ENCODE results near the gene PRKAB1. TPM values are rescaled to one million over a fixed set of nuclear protein-coding genes. Genes with fewer than 3 reads are reported as not detected.

PRKAB1 gene
- total RNA-seq, 1 donor from 2014 or later = 41.2 TPM

DNA sequence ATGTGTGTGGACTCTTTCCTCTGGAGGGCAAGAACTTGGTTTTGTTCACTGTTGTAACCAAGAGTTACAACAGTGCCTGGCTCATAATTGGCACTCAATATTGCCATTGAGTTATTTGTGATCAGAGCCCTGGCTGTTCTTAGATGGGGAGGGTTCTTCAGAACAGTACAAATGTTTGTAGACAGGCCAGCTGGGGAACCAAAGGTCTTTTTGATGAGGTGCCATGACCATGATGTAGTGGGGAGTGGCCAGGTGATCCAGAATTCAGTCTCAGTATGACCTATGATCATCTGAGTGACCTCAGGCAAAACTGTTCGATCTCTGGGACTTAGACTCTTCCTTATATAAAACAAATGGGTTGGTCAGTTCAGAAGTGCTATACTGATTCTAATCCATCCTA, 3.3 kb upstream of the PRKAB1 start:
- DNase-seq (ENCODE audit: low spot score in 2 of 2) = no peak
- H3K27me3 ChIP-seq = no peaks in the 10 kb centered on the region
- TF ChIP-seq, protein P1, sequence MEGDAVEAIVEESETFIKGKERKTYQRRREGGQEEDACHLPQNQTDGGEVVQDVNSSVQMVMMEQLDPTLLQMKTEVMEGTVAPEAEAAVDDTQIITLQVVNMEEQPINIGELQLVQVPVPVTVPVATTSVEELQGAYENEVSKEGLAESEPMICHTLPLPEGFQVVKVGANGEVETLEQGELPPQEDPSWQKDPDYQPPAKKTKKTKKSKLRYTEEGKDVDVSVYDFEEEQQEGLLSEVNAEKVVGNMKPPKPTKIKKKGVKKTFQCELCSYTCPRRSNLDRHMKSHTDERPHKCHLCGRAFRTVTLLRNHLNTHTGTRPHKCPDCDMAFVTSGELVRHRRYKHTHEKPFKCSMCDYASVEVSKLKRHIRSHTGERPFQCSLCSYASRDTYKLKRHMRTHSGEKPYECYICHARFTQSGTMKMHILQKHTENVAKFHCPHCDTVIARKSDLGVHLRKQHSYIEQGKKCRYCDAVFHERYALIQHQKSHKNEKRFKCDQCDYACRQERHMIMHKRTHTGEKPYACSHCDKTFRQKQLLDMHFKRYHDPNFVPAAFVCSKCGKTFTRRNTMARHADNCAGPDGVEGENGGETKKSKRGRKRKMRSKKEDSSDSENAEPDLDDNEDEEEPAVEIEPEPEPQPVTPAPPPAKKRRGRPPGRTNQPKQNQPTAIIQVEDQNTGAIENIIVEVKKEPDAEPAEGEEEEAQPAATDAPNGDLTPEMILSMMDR (IDR thresholded peaks at IDR 0.05) = no peak
- peaks cover 0 to 20% of the 10 kb centered on the region in 2 donors for H3K4me1 ChIP-seq
- intact Hi-C loops (cut with DNase I) = loop anchor here (5.0 to 10.0 kb wide), 3 partner anchors 423 to 1650 kb away; partner anchors contain the start of genes RFC5 and SUDS3
- H3K9me3 ChIP-seq = no peaks in the 10 kb centered on the region
- H3K36me3 ChIP-seq = no peaks in the 10 kb centered on the region
- no peak overlapping the region for H3K27ac ChIP-seq
- H3K4me3 ChIP-seq = no peak overlapping the region

DNA sequence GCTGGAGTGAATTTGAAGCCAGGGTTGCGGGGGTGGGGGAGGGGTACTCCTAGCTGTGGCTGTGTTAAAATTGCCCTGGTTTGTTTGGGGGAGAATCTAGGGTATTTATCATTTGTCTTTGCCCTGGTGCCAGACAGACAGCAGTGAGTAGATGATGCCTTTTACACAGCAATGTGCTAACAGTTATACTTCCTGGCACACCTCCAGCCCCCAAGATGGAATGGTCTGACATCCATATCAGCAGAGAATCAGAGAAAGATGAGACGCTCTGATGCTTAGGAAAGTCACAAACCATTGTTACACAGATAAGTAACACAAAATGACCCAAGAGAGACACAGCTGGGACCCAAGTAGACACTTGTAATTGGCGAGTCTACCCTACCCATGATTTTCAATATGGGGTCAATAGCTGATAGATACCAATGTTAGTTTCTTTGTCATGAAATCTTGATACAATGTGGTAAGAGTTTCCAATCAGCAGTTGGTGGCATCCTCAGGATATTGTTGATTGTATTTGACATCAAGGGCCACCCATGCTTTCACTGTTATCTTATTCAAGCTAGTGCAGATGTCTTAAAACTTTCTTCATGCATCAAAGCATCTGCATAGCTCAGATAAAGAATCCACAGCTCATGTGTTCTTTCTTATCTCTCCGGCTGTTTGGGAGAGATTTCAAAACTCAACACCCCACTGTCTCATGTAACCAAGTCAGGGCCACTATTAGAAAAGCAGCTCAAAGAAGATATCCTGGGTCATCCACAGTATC, 2.6 kb upstream of the PRKAB1 start:
- H3K27me3 ChIP-seq = no peaks in the 10 kb centered on the region
- H3K4me3 ChIP-seq = no peak overlapping the region
- intact Hi-C loops (cut with DNase I) = loop anchor here (5.0 to 10.0 kb wide), 3 partner anchors 422 to 1651 kb away; partner anchors contain the start of genes RFC5 and SUDS3
- no peaks in the 10 kb centered on the region for H3K36me3 ChIP-seq
- no peak for DNase-seq (ENCODE audit: low spot score in 2 of 2)
- TF ChIP-seq, protein P1 (IDR thresholded peaks at IDR 0.05) = no peak
- no peaks in the 10 kb centered on the region for H3K9me3 ChIP-seq
- H3K4me1 ChIP-seq = peaks cover 0 to 22% of the 10 kb centered on the region in 2 donors
- H3K27ac ChIP-seq = peak overlapping the region in 1 of 2 donors; percentile 8

DNA sequence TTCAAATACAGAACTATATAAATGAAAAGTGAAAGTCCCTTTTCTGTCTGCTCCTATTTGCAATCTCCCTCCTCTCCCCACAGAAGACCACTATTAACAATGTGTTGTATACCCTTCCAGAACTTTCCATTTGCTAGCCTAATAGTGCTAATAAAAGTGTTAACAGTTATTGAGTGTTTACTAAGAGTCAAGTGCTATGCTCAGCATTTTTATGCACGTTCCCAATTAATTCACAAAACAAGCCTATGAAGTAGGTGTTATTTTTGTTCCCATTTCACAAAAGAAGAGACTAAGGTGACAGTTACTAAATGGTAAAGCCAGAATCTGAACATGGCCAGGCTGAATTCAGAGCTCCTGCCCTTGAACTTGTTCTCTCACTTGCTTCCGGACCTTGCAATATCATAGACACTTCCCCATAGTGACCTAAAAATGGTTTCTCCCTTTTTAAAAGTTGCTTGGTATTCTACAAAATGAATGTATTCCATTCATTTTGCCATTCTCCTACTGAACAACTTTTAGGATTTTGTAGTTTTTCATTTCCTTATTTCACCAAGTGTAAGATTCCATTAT, 1.6 kb upstream of the PRKAB1 start:
- TF ChIP-seq, protein P1 (IDR thresholded peaks at IDR 0.05) = no peak
- intact Hi-C loops (cut with DNase I) = loop anchor here (5.0 to 10.0 kb wide), 3 partner anchors 421 to 1652 kb away; partner anchors contain the start of genes RFC5 and SUDS3
- no peak for DNase-seq (ENCODE audit: low spot score in 2 of 2)
- peak overlapping the region in 1 of 2 donors; percentile 8 for H3K27ac ChIP-seq
- no peaks in the 10 kb centered on the region for H3K27me3 ChIP-seq
- H3K4me3 ChIP-seq = no peak overlapping the region
- peaks cover 0 to 3% of the 10 kb centered on the region in 2 donors for H3K36me3 ChIP-seq
- no peaks in the 10 kb centered on the region for H3K9me3 ChIP-seq
- H3K4me1 ChIP-seq = peaks cover 0 to 22% of the 10 kb centered on the region in 2 donors

DNA sequence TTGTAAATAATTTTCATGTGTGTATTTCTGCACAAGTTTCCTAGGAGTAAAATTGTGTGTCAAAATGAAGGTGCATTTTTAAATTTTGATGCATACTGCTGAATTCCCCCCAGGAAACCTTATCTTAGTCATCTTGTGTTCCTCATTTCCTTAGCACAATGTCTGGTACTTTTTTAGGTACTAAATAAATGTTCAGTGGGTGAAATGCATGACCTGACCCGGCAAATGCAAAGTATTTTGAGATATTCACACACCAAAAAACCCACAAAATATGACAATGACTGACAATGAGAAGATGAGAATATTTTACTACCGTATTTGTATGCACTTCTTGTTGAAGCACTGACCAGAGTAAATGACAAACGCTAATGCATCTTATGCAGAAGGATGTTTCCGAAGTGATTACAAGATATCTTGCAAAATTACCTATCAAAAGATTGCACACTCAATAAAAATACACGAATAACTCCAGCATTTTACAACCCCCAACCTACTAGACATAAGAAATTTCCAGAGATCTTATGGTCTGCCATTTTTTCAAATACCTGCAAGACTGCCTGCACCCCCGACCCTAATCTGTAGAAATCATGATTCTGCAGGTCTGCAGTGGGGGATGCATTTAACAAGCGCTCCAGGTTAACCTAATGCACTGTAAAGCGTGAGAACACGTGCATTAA, 895 bp upstream of the PRKAB1 start:
- intact Hi-C loops (cut with DNase I) = loop anchor here (5.0 to 10.0 kb wide), 3 partner anchors 420 to 1652 kb away; partner anchors contain the start of genes RFC5 and SUDS3
- no peak overlapping the region for H3K27ac ChIP-seq
- DNase-seq (ENCODE audit: low spot score in 2 of 2) = no peak

DNA sequence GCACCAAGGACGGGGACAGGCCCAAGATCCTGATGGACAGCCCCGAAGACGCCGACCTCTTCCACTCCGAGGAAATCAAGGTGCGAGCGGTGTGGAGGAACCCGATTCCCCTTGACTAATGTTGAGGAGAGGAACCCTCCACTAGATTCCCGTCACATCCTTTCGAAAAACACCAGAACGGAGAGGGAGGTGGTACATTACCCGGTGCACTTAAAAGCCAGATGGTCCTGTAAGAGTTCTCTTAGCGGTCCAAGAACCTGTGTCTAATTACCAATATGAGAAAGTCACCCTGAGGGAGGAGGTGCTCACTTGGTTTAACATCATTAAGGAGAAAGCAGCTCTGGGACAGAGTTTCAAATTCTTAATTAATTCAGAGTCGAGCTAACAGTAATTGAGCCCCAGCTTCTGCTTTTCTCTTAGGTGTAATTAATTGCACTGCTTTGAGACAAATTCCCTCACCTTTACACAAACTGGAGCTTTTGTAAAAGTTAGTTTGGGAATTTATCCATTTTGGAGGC, 450 bp downstream of the PRKAB1 start:
- Histone ChIP-seq H3K4me3 (peak overlapping the region; percentile 81 to 90), H3K36me3 (peaks cover 10 to 23% of the 10 kb centered on the region in 2 donors), H3K4me1 (peaks cover 0 to 22% of the 10 kb centered on the region in 2 donors), H3K27me3 (no peaks in the 10 kb centered on the region), H3K9me3 (no peaks in the 10 kb centered on the region), H3K27ac (peak overlapping the region; percentile 93 to 97)
- no peak for DNase-seq (ENCODE audit: low spot score in 2 of 2)
- TF ChIP-seq, protein P1 (IDR thresholded peaks at IDR 0.05) = no peak
- intact Hi-C loops (cut with DNase I) = loop anchor here (5.0 to 10.0 kb wide), 3 partner anchors 419 to 1654 kb away; partner anchors contain the start of genes RFC5 and SUDS3

More for the DNA sequence above, 895 bp upstream of the PRKAB1 start:
- TF ChIP-seq, protein P1 (IDR thresholded peaks at IDR 0.05) = no peak
- peaks cover 0 to 22% of the 10 kb centered on the region in 2 donors for H3K4me1 ChIP-seq
- H3K9me3 ChIP-seq = no peaks in the 10 kb centered on the region
- no peaks in the 10 kb centered on the region for H3K27me3 ChIP-seq
- H3K4me3 ChIP-seq = peak overlapping the region; percentile 81 to 90
- H3K36me3 ChIP-seq = peaks cover 0 to 10% of the 10 kb centered on the region in 2 donors

Measured in ascending aorta (tissue), 2 donors.